ENCODE measurements around the gene FNDC5.

FNDC5 gene

DNA sequence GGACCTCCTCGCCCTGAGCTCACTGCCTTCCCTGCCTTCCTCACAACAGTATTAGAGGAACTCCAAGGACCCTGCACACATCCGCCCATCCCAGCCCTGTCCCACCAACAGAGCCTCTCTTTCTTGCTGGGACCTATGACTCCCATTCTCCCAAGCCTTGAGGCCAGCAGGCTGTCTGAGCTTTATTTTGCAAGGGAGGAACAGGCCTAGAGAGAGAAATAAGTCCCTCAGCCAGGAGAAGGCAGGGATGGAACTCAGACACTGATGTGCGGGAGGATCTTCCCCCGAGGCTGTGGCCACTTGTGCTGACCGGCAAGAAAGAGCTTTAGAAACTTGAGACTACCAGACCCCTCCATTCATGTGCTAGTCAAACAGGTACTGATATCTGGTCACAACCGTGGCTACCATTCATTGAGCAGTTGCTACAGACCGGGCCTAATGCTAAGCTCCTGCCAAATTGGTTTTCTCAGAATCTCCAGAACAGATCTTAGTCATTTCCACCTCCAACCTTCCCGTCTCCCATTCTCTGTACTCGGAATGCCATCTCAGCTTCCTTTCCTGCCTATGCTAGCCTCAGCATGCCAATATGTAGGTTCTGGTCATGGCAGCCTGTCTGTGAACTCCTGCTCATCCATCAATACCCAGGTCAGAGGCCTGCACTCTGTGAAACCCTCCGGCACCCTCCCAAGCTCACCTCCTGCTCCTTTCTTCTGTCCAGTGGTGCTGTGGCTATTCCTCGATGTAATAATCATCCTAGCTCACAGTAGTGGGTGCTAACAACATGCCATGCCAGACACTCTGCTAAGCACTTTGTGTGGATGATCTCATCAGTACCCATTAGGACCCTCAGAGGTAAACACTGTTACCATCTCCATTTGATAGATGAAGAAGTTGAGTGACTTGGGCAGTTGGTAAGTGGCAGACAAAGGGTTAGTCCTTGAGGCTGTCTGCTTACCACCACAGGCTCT is 26.7 kb upstream of the FNDC5 start:
- TF ChIP-seq, protein P1, sequence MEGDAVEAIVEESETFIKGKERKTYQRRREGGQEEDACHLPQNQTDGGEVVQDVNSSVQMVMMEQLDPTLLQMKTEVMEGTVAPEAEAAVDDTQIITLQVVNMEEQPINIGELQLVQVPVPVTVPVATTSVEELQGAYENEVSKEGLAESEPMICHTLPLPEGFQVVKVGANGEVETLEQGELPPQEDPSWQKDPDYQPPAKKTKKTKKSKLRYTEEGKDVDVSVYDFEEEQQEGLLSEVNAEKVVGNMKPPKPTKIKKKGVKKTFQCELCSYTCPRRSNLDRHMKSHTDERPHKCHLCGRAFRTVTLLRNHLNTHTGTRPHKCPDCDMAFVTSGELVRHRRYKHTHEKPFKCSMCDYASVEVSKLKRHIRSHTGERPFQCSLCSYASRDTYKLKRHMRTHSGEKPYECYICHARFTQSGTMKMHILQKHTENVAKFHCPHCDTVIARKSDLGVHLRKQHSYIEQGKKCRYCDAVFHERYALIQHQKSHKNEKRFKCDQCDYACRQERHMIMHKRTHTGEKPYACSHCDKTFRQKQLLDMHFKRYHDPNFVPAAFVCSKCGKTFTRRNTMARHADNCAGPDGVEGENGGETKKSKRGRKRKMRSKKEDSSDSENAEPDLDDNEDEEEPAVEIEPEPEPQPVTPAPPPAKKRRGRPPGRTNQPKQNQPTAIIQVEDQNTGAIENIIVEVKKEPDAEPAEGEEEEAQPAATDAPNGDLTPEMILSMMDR (IDR thresholded peaks at IDR 0.05; ENCODE audit: low read depth, low read length) = no peak
- H3K4me3 ChIP-seq (ENCODE audit: low read depth, low read length) = no peak overlapping the region
- in situ Hi-C loops (cut with HindIII; ENCODE audit: low sequenced_read_pairs) = no loop called here
- DNase-seq (ENCODE audit: low read depth, low spot score) = no peak

DNA sequence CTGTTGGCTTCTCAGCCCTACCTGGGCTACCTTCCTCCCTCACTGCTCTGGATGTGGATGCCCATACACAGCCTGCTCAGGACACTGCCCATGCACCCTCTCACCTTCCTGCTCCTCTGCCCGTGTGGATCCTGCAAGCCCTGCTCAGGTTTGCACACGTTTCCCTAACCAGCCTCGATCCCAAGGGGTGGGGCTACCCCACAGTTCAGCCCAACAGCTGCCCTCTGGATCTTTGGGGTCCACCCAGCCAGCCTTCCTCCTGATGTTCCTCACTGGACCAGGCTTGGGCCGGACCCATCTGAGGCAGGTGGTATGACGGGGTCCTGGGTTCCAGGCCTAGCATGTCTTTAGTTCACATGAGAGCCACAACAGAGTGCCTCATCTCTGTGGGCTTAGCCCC is 25.7 kb upstream of the FNDC5 start:
- no peak for DNase-seq (ENCODE audit: low read depth, low spot score)
- H3K4me3 ChIP-seq (ENCODE audit: low read depth, low read length) = no peak overlapping the region
- in situ Hi-C loops (cut with HindIII; ENCODE audit: low sequenced_read_pairs) = no loop called here
- TF ChIP-seq, protein P1 (IDR thresholded peaks at IDR 0.05; ENCODE audit: low read depth, low read length) = no peak

DNA sequence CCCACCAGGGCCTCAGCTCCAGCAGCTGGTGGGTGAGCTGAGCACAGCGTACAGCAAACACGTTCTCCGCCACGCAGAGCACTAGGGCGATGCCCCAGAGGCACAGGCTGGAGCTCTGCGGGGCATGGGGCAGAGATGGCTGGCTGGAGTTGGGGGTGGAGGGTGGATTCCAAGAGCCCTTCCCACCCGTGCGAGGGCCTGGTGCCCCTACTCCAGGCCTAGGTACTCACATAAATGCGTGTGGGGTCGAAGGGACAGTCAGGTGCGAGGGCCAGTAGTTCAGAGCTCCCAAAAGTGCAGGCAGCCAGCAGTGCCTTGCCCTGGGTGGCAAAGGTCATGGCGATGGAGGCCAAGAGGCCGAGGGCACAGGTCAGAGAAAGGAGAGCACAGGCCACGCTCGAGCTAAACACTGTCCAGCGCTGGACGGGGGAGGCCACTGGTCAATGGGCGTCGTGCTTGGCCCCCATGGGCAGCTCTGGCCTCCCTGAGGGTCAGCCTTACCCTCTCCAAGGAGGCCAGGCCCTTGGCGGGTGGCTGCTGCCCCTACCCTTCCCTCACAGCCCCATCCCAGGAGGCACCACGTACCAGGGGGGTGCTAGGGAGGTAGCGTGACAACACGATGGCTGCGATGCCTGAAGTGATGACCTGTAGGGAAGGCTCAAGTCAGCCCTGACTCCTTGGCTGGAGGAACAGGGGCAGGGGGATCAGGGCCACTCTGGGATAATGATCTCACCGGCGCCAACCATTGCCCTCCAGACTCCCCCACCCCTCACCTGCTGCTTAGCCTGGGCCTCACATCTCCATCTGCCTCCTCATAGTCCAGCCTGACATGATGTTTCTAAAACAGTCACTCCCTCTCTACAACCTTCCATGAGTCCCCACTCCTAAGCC is 24.9 kb upstream of the FNDC5 start:
- no peak for DNase-seq (ENCODE audit: low read depth, low spot score)
- H3K4me3 ChIP-seq (ENCODE audit: low read depth, low read length) = no peak overlapping the region
- in situ Hi-C loops (cut with HindIII; ENCODE audit: low sequenced_read_pairs) = no loop called here
- TF ChIP-seq, protein P1 (IDR thresholded peaks at IDR 0.05; ENCODE audit: low read depth, low read length) = no peak

DNA sequence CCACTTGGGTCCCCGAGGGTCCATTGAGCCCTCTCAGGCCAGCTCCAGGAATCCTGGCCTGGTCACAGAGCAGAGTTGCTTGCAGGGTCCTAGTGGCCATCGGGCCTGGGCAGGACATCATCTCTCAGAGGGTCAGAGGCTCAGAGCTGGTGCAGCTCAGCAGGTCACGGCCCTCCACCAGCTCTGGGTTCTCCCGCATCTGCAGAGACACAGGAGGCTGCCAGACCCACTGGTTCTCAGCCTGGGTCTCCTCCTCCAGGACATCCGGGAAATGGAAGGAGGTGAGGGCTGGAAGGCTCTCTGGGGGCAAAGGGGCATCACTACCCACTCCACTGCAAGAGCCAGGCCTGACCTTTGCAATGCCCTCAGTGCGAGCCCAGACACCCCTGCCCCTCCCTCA is 24.0 kb upstream of the FNDC5 start:
- no peak overlapping the region for H3K4me3 ChIP-seq (ENCODE audit: low read depth, low read length)
- DNase-seq (ENCODE audit: low read depth, low spot score) = no peak
- TF ChIP-seq, protein P1 (IDR thresholded peaks at IDR 0.05; ENCODE audit: low read depth, low read length) = no peak
- in situ Hi-C loops (cut with HindIII; ENCODE audit: low sequenced_read_pairs) = no loop called here

DNA sequence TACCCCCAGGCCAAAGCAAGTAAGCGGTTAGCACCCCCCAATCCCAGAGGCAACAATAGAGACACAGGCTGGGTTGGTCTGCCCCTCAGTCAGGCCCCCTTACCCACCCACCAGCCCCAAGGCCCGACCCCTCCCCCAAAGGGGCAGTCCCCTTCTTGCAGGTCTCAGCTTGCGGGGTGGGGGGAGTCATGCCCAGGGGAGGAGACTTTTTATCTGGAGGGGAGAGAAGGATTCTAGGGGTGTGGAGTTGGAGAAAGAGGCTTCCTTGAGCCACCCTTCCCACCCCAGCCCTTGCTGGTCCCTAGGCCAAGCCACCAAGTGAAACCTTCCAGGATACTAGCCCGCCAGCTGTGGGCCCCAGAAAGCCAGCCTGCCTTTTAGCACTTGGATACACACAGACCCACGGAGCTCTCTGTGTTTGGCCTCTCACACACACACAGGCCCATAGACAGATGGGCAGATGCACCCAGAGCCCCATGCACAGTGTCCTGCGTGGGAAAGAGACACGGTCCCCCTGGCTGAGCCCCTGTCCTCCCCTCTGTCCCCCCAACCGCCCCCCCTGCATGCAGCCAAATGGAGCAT is 23.4 kb upstream of the FNDC5 start:
- no peak overlapping the region for H3K4me3 ChIP-seq (ENCODE audit: low read depth, low read length)
- in situ Hi-C loops (cut with HindIII; ENCODE audit: low sequenced_read_pairs) = no loop called here

More for the DNA sequence above, 23.4 kb upstream of the FNDC5 start:
- no peak for DNase-seq (ENCODE audit: low read depth, low spot score)
- TF ChIP-seq, protein P1 (IDR thresholded peaks at IDR 0.05; ENCODE audit: low read depth, low read length) = no peak
